GM12892 (cell line): ENCODE data around the gene SFXN5.

Experiments
- DNase-seq: peaks from one replicate; pipeline ENCODE4 v3.0.0; 2011; ENCODE audit not compliant: insufficient read length
- FAIRE-seq: peaks from 2 replicates; lab custom pipeline; 2011; peaks lifted over from hg19 to GRCh38; lab: Jason Lieb, UNC
- POLR2A ChIP-seq: IDR thresholded peaks from 2 replicates; pipeline ENCODE4 v1.6.1; 2011; ENCODE audit warnings: low read depth, low read length, control low read depth
- POLR2AphosphoS5 ChIP-seq: IDR thresholded peaks from 2 replicates; pipeline ENCODE4 v1.6.1; 2011; ENCODE audit warnings: low read depth, low read length, control low read depth
- TAF1 ChIP-seq: IDR thresholded peaks from 2 replicates; pipeline ENCODE4 v1.6.1; 2011; ENCODE audit warnings: low read depth, mild to moderate bottlenecking, control low read depth, low read length, borderline replicate concordance

SFXN5 gene

DNA sequence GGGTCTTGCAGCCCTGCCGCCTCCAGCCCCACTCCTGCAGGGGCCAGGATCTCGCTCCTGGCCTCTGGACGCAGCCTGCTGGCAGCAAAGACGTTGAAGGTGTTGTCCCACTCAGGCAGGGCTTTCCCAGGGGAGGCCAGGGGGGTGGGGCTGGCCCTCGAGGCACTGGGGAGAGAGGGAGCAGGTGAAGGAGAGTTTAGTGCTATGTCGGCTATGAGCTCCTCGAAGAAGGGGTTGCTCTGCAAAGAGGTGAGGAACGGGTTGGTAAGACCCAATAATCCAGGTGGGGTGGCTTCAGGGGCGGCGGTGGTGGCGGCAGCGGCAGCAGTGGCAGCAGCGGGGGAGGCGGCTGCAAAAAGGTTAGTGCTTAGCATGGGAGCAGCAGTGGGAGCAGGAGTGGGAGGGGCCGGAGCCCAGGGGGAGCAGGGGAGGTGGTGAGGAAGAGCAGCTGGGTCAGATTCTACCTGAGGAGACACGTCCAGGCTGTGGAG, 9.7 kb upstream of the SFXN5 start:
- no peak for TF ChIP-seq POLR2AphosphoS5
- TF ChIP-seq TAF1, result no peak
- TF ChIP-seq POLR2A, result no peak
- no peak for DNase-seq
- FAIRE-seq, result no peak

DNA sequence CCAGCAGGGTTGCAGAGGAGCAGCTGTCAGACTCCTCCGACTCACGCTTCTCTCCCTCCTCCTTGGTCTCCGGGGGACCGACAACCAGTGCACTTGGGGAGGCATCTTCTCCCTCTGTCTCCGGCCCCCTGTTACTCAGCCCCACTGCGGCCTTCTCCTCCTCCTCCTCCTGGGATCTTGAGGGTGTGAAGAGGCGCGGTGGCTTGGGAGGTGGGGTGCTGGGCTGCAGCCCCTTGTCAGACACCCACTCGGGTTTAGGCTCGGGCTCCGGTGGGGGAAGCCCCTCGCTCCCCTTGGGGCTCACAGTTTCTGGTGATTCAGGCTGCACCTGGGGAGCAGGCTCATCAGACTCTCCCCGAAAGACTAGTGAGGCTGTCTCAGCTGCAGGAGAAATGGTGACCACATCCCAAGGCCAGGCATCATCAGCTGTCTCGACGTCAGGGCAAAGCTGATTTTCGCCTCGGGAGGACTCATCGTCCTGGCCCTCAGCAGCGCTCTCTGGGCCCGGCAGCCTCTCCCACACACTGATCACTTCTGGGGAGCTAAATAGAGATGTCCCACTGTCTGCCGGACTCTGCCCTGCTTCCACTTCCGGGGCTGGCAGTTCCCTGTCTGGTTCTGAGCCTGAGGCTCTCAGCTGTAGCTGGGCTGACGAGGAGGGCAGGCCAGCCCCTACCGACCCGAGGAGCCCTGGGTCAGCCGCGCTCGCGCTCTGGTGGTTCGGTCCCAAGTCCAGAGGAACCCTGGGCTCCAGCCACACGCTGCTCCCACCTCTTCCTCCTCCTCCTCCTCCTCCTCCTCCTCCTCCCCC, 9.0 kb upstream of the SFXN5 start:
- no peak for FAIRE-seq
- no peak for DNase-seq
- no peak for TF ChIP-seq POLR2AphosphoS5
- no peak for TF ChIP-seq TAF1
- no peak for TF ChIP-seq POLR2A

DNA sequence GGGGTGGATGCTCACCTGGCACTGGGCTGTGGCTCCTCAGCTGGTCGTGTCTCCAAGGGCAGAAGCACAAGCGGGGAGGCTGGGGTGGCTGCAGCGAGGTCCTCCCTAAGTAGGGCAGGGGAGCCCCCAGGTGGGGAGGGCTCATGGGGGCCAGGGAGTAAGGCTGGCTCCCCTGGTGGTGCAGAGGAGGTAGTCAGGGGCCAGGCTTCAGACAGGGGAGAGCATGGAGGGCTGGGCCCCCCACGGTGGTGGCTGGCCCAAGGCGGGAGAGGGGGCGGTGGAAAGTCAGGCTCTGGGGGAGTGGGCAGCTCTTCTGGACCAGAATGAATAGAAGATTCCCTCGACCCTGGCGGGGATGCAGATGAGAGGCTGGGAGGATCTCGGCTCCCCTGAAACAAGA, 8.1 kb upstream of the SFXN5 start:
- TF ChIP-seq TAF1 (no peak), POLR2AphosphoS5 (no peak), POLR2A (no peak)
- FAIRE-seq, result no peak
- DNase-seq, result no peak

DNA sequence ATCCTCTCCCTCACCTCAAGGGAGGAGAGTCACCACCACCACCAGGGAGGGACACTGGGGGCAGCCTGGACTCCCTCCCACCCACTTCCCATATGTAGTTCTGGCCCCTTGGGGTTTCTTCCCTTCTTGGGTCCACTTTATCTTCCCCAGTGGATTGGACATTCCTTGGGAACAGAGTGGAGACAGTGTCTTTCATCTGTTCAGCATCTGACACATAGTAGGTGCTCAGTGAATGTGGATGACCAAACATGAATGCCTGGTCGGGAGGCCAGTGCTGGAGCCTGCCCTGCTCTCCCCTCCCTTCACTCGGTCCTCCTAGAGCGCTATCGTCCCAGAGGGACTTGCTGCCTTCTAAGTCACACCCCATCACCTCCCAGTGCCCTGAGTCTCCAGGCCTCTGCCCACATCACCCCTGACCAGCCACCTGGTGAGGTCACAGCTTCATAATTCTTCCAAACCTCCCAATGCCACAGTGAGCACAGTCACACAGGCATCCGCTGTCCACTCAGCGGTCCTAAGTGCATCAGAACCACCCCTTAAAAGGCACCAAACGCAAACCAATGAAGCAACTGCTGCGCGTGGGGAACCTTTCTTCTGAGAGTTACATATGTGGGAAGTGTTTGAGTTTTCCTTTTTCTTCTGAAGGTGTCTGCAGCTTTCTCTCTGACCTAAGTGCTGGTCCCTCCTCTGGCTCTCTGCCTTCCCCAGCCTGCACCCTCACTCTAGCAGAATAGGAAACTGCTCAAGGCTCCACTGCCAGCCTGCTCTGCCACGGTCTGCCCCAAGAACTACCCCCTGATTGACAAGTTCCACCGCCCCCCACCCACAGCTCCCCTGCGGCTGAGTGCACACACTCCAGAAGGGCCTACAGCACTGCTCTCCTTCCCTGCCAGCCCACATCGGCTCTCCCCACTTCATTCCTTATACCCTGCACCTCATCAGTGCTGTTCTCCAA, 7.2 kb upstream of the SFXN5 start:
- DNase-seq, result no peak
- no peak for FAIRE-seq
- TF ChIP-seq POLR2A (no peak), TAF1 (no peak), POLR2AphosphoS5 (no peak)

DNA sequence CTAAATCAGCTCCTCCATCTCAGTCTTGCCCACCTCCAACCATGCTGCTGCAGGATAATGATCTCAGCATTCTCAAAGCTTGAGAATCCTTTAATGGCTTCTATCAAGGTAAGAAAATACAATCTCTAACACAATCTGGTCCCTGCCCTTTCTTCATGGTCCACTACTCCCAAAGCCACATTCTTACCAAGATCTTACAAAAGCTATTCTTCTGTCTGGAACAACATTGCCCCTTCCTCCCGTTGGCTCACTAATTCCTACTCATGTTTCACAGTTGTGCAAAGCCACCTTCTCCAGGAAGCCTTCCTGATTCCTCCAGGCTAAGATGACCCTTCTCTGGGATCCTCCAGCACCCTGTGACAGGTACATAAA, 5.9 kb upstream of the SFXN5 start:
- no peak for DNase-seq
- FAIRE-seq, result no peak
- no peak for TF ChIP-seq POLR2AphosphoS5
- TF ChIP-seq TAF1, result no peak
- no peak for TF ChIP-seq POLR2A

DNA sequence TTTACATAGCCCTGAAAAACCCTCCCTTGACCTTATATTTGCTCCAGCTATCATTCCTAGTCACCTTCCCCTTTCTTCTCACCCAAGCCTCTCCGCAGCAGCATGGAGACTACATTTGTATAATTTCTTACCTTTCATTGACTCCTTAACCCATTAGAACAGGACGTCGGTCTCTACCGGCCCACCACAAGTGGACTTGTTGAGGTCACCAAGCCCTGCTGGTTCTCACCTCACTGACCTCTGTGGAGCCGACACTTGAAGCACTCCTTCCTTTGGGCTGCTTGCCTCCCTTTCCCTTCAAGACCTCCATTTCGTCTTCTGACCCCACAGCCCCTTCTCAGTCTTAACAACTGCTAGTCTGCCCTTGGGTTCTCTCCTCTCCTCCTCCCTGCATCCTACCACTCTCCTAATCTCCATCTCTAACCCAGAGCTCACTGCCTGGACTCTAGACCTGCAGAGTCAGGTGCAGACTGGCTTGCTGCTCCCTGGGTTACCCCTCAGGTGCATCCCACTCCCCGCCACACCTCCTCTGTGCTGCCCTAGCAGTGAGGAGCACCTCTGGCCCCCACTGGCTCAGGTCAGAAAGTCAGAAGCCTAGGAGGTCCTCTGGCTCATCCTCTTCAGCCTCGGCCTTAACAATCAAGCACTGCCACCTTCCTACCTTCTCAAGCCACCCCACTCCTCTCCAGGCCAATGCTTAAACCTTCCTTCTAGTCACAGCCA, 5.3 kb upstream of the SFXN5 start:
- TF ChIP-seq TAF1, result no peak
- no peak for TF ChIP-seq POLR2AphosphoS5
- TF ChIP-seq POLR2A, result no peak
- FAIRE-seq (no peak), DNase-seq (no peak)

DNA sequence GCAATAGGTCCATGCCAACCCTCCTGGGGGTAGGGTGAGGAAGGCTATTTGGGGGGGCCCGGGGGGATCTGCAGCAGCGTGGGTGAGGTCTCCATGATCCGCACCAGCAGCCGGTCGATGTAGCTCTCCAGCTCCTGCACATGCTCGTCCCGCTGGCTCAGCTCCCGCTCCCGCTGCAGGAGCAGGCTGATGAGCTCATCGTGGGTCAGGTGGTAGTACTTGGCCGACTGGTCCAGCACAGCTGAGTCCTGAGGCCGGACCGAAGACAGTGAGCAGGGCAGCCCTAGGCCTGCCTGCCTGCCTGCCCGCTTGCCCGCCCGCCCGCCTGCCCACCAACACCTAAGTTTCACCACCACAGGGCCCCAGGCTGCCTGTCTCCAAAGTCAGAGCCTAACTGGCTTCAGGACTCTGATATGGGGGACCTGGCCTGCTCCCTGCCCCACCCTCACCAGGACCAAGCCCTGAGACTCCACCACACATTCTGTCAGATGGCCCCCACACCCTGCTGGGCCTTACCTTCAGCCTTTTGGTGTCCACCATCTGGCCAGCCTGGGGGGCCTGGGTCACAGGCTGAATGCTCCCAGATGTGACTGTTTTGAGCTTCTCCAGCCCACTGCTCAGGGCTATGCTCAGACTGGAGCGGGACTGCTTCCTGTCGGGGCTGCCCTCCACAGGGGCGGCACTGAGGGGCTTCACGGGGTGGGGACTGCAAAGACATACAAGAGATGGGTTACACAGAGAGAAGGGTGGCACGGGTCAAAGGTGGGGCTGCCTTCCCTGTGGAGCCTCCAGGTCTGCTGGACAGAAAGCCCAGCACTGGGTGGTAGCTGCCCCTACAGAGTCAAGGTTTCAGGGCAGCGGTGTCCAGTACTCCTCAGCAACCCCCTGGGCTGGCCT, 4.2 kb upstream of the SFXN5 start:
- FAIRE-seq (no peak), DNase-seq (no peak)
- TF ChIP-seq POLR2A (no peak), TAF1 (no peak), POLR2AphosphoS5 (no peak)

DNA sequence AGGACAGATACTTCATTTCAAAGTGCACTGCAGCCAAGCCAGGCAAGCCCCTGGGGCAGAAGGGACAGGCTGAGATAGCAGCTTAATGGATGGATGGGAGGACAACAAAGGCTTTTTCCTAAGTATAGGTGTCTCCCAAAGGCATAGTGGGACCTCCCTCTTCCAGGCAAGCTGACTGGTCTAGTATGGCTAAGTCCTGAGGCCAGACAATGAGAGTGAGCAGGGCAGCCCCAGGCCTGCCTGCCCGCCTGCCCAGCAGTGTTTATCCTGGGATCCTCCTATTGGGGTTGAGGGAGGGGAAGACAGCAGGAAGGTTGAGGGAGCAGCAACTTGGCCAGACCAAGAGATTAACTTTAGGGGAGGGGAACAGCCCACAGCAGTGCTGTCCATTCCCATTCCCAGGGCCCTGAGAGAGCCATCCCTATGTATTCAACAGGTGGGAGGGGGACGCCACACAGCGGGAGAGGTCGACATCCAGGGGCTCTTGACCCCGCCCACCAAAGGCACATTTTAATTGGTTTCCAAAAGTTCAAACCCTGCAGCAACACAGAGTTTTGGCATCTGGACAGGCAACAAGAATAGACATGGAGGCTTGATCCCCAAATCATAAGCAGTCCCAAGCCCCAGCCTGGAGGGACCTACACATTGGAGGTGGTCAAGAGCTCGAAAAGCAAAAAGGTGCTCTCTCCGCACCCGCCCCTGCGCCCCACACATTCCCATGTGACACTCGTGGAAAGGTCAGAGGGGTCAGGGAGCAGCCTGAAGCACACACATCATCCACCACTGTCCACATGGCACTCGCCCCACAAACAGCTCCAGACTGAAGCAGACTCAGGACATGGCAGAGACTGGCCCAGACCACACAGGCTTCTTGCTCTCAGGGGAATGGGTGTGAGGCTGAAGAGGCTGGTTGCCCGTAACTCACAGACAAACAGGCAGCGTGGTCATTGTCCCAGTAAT, 2.9 kb upstream of the SFXN5 start:
- no peak for FAIRE-seq
- TF ChIP-seq TAF1 (no peak), POLR2A (no peak), POLR2AphosphoS5 (no peak)
- no peak for DNase-seq

DNA sequence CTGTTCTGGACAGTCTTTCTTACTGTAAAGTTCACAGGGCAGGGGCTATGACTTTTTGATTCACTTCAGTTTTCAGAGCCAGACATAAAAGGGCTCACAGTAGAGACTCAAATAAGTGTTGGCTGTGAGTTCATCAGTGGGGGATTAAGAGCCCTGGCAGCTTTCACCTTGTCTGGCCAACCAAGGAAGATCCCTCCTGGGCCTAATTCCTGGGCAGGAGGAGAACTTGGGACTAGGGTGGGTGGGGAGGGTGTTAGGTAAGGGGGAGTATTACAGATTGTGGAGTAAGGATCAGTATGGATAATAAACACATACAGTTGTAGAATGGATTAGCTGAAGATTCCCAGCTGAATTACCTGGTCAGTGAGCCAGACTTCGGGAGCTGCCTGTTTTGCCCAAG, 904 bp upstream of the SFXN5 start:
- FAIRE-seq (no peak), DNase-seq (no peak)
- TF ChIP-seq POLR2AphosphoS5, result no peak
- no peak for TF ChIP-seq TAF1
- no peak for TF ChIP-seq POLR2A

DNA sequence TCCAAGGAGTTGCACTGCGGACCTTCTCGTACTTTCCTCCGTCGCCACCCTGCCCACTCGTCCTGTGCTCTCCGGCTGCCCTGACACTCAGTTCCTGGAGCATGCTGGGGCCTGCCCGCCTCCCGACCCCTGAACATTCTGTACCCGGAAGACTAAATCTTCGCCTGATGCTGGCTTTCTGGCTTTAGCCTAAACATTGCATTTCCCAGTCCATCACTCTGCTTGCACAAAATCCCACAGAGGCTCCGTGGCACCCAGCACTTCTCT, 550 bp upstream of the SFXN5 start:
- DNase-seq, result no peak
- no peak for FAIRE-seq
- TF ChIP-seq TAF1 (no peak), POLR2AphosphoS5 (no peak), POLR2A (no peak)
